ENCODE results near the gene TCF12. TPM values are rescaled to one million over a fixed set of nuclear protein-coding genes. Genes with fewer than 3 reads are reported as not detected.

The TCF12 gene
- total RNA-seq, 1 donor from 2014 or later: 112 TPM

GRCh38 chr15:57038040-57038439, 119.6 kb downstream of the TCF12 start:
- H3K4me1 ChIP-seq (ENCODE audit: insufficient read depth, low read length): peaks cover 3% of the 10 kb centered on the region
- no peaks in the 10 kb centered on the region for H3K27me3 Mint-ChIP-seq (ENCODE audit: low read depth, unreplicated experiment)
- H3K9me3 Mint-ChIP-seq (ENCODE audit: unreplicated experiment): no peaks in the 10 kb centered on the region
- H3K27ac Mint-ChIP-seq (ENCODE audit: unreplicated experiment): no peak overlapping the region
- no peak overlapping the region for H3K4me2 ChIP-seq (ENCODE audit: low read length)
- no peak overlapping the region for H3K4me3 ChIP-seq (ENCODE audit: insufficient read depth, low read depth, low read length)
- no peak overlapping the region for H3K27ac ChIP-seq (ENCODE audit: low read depth, low read length)
- peaks cover 99% of the 10 kb centered on the region for H3K79me2 ChIP-seq (ENCODE audit: insufficient read depth, low read length)
- H3K9ac ChIP-seq (ENCODE audit: low read length): no peak overlapping the region
- no peaks in the 10 kb centered on the region for H3K27me3 ChIP-seq (ENCODE audit: insufficient read depth, low read length)
- peaks cover 2% of the 10 kb centered on the region for H3K36me3 Mint-ChIP-seq (ENCODE audit: low read depth, unreplicated experiment)
- TF ChIP-seq CTCF (IDR thresholded peaks at IDR 0.05; ENCODE audit: insufficient read depth, low read depth, low read length): no peak
- H2AFZ ChIP-seq (ENCODE audit: low read depth, low read length): no peak overlapping the region
- FAIRE-seq: no peak
- H3K4me1 Mint-ChIP-seq (ENCODE audit: low read depth, unreplicated experiment): peaks cover 21% of the 10 kb centered on the region
- H3K9me3 ChIP-seq (ENCODE audit: insufficient read depth, low read depth, low read length): no peaks in the 10 kb centered on the region
- peaks cover 37% of the 10 kb centered on the region for H4K20me1 ChIP-seq (ENCODE audit: insufficient read depth, low read length)
- no peak for DNase-seq (ENCODE audit: low read depth)
- H3K4me3 Mint-ChIP-seq (ENCODE audit: unreplicated experiment): no peak overlapping the region
- H3K36me3 ChIP-seq (ENCODE audit: insufficient read depth, low read length): no peaks in the 10 kb centered on the region

GRCh38 chr15:57038496-57038895, 120.1 kb downstream of the TCF12 start:
- Histone ChIP-seq H3K9me3 (ENCODE audit: insufficient read depth, low read depth, low read length) (no peaks in the 10 kb centered on the region), H3K4me2 (ENCODE audit: low read length) (no peak overlapping the region), H4K20me1 (ENCODE audit: insufficient read depth, low read length) (peaks cover 37% of the 10 kb centered on the region), H2AFZ (ENCODE audit: low read depth, low read length) (no peak overlapping the region), H3K27ac (ENCODE audit: low read depth, low read length) (no peak overlapping the region), H3K9ac (ENCODE audit: low read length) (no peak overlapping the region), H3K27me3 (ENCODE audit: insufficient read depth, low read length) (no peaks in the 10 kb centered on the region), H3K79me2 (ENCODE audit: insufficient read depth, low read length) (peaks cover 99% of the 10 kb centered on the region), H3K4me1 (ENCODE audit: insufficient read depth, low read length) (peaks cover 3% of the 10 kb centered on the region), H3K4me3 (ENCODE audit: insufficient read depth, low read depth, low read length) (no peak overlapping the region), H3K36me3 (ENCODE audit: insufficient read depth, low read length) (no peaks in the 10 kb centered on the region)
- no peak for TF ChIP-seq EZH2 (IDR thresholded peaks at IDR 0.05; ENCODE audit: insufficient read depth, low read length)
- TF ChIP-seq CTCF (IDR thresholded peaks at IDR 0.05; ENCODE audit: insufficient read depth, low read depth, low read length): no peak
- no peaks in the 10 kb centered on the region for H3K27me3 Mint-ChIP-seq (ENCODE audit: low read depth, unreplicated experiment)
- H3K4me1 Mint-ChIP-seq (ENCODE audit: low read depth, unreplicated experiment): peaks cover 19% of the 10 kb centered on the region
- H3K36me3 Mint-ChIP-seq (ENCODE audit: low read depth, unreplicated experiment): peaks cover 2% of the 10 kb centered on the region
- H3K27ac Mint-ChIP-seq (ENCODE audit: unreplicated experiment): no peak overlapping the region
- no peak overlapping the region for H3K4me3 Mint-ChIP-seq (ENCODE audit: unreplicated experiment)
- no peak for FAIRE-seq
- no peaks in the 10 kb centered on the region for H3K9me3 Mint-ChIP-seq (ENCODE audit: unreplicated experiment)
- DNase-seq (ENCODE audit: low read depth): no peak

- FAIRE-seq: no peak
- no peak for DNase-seq (ENCODE audit: low read depth)
- no peaks in the 10 kb centered on the region for H3K9me3 Mint-ChIP-seq (ENCODE audit: unreplicated experiment)
- H3K9me3 ChIP-seq (ENCODE audit: insufficient read depth, low read depth, low read length): no peaks in the 10 kb centered on the region
- no peak overlapping the region for H3K27ac ChIP-seq (ENCODE audit: low read depth, low read length)
- H3K36me3 Mint-ChIP-seq (ENCODE audit: low read depth, unreplicated experiment): peaks cover 2% of the 10 kb centered on the region
- peaks cover 37% of the 10 kb centered on the region for H4K20me1 ChIP-seq (ENCODE audit: insufficient read depth, low read length)
- H3K9ac ChIP-seq (ENCODE audit: low read length): no peak overlapping the region
- TF ChIP-seq CTCF (IDR thresholded peaks at IDR 0.05; ENCODE audit: insufficient read depth, low read depth, low read length): no peak
- no peak for TF ChIP-seq EZH2 (IDR thresholded peaks at IDR 0.05; ENCODE audit: insufficient read depth, low read length)
- no peak overlapping the region for H3K27ac Mint-ChIP-seq (ENCODE audit: unreplicated experiment)
- no peaks in the 10 kb centered on the region for H3K27me3 Mint-ChIP-seq (ENCODE audit: low read depth, unreplicated experiment)
- H3K4me3 ChIP-seq (ENCODE audit: insufficient read depth, low read depth, low read length): no peak overlapping the region
- H3K4me2 ChIP-seq (ENCODE audit: low read length): no peak overlapping the region
- peaks cover 3% of the 10 kb centered on the region for H3K4me1 ChIP-seq (ENCODE audit: insufficient read depth, low read length)
- peaks cover 32% of the 10 kb centered on the region for H3K4me1 Mint-ChIP-seq (ENCODE audit: low read depth, unreplicated experiment)
- H3K27me3 ChIP-seq (ENCODE audit: insufficient read depth, low read length): no peaks in the 10 kb centered on the region
- H3K4me3 Mint-ChIP-seq (ENCODE audit: unreplicated experiment): no peak overlapping the region
- peaks cover 97% of the 10 kb centered on the region for H3K79me2 ChIP-seq (ENCODE audit: insufficient read depth, low read length)
- no peaks in the 10 kb centered on the region for H3K36me3 ChIP-seq (ENCODE audit: insufficient read depth, low read length)
- no peak overlapping the region for H2AFZ ChIP-seq (ENCODE audit: low read depth, low read length)
Measured at GRCh38 chr15:57041416-57041815, 123.0 kb downstream of the TCF12 start.
